Globus pallidus (tissue), 1 donor: ENCODE measurements around the gene KRT4.

Experiments used
- DNase-seq: peaks from one replicate; pipeline ENCODE4 v3.0.0-alpha.2; 2015; ENCODE audit warnings: low spot score

KRT4 gene

DNA sequence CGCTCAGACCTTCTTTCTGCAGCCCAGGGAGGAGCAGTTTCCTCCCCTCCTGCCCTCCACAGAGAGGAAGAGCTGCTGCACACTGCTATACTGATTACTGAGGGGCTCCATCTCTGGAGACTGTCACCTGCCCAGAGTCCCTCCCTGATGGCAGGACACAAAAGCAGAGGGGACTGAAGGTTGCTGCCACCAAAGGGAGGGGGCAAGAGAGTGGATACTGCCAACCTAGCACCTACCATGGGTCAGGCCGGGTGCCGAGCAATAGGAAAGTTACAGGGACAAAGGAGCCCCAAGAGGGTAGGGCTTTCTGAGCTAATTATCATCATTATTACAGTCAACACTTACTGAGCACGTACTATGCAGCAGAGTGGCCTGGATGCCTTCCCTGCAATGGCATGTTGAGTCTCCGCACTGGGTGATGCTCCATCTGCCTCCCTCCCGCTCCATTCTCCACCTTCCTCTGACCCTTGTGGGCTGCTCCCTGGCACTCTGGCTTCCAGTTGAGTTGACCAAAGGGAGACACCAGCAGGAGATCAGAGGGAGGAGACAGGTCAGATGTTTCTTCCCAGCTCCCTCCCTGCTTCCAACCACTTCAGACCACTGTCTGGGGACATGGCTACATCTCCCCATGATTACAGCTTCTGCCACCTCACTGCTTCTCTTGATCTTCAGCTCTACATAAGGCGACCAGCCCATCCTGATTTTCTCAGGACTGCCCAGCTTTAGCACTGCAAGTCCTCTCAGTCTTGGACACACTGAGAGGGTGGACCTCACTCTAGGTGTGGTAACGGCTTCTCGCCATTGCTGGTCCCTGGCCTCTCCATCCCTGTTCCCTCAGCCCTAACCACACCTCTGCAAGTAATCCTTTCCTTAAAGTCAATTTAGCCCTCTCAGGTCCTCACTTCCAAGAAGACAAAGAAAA lies 22.8 kb upstream of the KRT4 start:
- DNase-seq, result no peak

DNA sequence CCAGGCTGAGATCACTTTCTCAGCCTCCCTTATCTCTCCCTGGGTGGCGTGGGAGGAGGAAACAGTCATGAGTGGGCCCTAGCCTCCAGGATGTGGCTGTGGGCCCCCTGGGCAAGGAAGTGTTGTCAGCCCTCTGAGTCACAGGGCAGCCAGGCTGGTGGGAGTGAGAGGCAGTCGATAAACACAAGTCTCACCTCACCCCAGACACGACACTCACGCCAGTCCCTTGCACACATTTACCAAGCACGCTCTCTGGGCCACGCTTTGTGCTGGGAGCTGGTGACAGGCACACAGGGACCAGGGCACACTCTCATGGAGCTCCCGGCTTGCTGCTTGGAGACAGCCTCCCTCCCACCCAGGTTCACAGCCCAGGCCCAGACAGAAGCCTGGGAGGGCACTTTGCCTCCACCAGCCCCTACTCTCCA lies 22.1 kb upstream of the KRT4 start:
- no peak for DNase-seq

DNA sequence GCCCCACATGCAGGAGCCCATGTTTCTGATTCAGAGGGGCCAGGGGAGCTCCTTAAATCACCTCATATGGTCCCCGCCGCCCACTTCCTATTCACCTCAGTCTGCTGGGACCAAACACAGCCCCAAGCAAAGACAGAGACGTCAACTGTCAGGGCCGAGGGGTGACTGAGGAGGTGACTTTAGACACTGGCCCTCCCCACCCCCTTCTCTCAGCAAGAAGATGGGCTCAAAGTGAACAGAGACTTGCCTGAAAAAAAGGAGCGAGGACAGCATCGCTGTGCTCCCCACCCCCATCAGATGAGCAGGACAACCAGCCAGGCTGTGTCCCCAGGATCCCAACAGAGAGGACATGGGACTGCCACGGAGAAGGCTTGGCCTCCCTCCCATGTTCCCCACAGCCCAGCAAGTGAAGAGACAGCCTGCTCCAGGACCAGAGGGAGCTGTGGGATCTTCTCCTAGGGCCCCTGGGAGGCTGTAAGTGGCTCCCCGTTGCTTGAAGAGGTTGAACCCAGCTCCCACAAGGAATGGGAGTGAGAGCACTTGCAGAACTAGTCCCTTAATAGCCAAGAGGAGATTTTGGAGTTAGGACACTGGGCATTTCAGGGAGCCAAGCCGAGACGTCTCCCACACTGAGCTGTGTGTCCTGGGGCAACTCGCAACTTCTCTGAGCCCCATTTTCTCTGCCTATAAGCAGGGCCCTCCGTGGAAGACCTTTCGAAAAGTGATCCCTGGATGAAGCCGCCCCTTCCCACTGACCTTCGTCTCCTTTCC lies 21.5 kb upstream of the KRT4 start:
- no peak for DNase-seq

DNA sequence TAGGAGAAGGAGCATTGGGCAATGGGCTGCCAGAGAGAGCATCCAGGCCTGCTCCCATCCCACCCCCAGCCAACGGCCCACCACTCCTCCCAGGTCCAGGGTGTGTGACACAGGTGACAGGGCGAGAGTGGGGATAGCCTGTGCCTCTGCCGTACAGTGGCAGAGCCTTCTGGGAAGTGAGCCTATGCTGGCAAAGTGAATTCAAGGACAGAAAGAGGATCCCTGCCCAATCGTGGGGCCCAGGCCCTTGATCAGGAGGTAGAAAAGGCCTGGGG lies 20.7 kb upstream of the KRT4 start:
- no peak for DNase-seq

DNA sequence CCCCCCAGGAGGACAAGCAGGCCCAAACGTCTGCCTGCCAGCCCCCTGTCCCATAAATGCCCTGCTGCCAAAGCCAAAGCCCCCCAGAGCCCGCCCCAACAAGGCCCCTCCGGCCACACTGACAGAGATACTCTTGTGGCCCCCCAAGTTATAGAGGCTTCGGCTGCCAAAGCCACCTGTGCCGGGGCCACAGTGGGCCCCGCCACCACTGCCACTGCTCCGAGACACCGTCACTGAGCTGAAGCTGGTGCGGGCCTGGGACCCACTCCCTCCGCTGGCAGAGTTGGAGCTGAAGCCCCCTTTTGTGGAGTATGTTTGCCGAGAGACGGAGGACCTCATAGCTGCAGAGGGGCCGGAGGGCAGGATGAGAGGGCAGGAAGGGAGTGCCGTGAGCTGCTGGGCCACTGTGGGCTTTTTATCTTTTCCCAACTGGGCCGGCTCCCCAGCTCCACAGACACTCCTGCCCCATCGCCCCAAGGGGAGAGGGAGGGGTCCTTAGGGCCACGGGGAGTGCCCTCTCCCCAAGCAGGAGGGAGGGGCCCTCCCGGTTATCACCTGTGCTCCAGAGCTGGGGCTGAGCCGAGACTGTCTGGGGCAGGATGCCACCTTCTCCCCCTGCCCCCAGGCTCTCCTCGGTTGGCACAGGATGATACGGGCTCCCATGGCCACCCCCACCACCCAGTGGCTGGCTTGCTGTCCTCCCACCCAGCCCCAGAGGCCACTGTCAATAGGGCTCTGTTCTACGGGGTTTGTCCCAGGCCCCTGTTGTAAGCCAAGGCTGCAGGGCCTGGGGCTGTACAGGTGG lies 20.2 kb upstream of the KRT4 start, which contains the start of gene KRT79:
Gene KRT79 (minus strand): TSS at position 390 of the 805 bp plus-strand sequence. CDS start 51 bp downstream, at position 339.
- DNase-seq, result no peak

DNA sequence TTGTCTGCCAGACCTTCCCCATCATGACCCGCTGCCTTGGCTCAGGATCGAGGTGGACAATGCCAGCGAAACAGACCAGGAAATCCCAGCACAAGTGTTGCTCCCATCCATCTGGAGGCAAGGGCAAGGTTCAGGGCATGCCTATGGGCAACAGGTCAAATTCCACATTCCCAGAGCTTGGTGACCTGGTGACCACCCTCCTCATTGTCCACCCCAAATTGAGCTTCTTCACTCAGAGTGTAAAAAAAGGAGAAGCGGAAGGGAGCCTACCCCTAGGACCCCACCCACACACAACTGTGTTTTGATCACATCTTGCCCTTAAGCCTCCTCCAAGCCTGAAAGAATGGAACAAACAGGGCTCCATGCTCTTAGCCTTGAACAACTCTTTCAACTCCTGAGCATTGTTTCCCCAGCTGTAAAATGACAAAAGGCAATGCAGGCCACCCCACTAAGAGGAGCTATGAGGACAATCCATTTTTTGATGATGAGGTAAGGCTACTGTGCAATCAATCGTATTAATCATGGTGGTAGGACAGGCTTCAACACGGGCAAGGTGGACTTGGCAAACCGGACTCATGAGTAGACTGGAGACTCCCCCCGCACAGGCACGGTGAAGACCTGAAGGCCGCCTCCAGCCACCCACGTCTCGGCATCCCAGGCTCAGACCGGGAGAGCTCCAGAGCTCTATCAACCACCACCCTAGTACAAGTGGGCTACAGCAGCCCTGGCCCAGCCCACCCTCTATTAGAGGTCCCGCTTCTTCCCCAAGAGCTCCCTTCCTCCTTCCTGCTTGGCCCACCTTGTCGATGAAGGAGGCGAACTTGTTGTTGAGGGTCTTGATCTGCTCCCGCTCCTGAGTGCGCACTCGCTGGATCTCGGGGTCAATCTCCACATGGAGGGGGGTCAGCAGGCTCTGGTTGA lies 19.3 kb upstream of the KRT4 start:
- DNase-seq, result no peak

DNA sequence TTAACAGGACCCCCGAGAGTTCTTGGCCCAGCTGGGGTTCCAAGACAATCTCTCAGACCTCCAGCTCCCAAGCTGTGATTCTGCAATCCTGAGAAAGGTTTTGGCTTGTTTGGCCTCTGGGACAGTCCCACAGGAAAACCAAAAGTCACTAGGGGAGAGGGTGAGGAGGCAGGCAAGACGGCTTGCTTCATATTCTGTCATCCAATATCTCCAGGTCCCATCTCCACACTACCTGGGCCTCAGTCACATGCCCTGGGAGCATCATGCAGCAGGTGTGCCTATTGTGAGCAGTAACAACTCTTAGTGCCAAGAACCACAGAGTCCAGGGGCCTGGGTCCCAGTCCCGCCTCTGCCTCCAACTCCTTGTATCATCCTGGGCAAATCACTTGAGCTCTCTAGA lies 18.5 kb upstream of the KRT4 start:
- no peak for DNase-seq

DNA sequence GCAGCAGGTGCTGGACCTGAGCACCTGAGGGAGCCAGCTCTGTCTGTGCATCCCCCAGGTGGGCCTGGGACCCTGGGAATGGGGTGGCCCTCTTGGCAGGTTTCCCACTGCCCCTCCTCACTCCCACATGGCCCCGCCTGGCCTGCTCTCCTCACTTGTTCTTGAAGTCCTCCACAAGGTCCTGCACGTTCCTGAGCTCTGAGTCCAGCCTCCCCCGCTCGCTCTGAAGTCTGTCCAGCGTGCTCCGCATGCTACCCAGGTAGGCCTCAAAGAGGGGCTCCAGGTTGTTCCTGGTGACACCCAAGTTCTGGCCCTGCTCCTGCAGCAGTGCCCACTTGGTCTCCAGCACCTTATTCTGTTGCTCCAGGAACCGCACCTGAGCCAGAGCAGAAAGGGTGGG lies 17.3 kb upstream of the KRT4 start:
- no peak for DNase-seq

DNA sequence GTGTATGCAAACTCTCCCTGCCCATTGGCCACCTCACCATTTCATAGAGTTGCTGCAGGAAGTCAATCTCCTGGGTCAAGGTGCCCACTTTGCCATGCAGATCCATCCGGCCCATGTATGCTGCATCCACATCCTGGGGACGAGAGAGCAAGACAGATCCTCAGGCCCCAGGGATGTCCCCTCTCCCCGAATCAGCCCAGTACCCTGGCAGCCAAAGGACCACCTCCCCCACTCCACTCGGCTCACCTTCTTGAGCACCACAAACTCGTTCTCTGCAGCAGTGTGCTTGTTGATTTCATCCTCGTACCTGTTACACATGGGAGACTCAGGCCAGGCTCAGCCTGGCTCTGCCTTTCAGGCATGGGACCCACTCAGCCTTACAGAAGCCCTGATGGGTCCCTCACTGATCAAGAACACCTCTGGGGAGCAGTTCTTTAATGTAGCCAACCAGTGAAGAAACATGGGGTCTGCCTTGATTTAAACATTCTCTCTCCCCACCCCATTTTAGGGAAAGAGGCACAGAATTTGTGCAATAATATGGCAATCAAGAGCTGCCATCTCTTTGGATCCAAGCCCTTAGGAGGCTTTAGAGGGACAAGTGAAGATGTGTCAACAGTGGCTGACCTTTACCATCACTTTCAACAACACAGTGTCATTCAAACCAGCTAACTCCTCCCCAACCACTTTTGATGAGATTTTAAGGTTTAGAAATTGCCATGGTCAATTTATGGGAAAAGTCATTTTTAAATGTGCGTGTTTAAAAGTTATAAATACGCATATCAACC lies 16.3 kb upstream of the KRT4 start:
- DNase-seq, result no peak

DNA sequence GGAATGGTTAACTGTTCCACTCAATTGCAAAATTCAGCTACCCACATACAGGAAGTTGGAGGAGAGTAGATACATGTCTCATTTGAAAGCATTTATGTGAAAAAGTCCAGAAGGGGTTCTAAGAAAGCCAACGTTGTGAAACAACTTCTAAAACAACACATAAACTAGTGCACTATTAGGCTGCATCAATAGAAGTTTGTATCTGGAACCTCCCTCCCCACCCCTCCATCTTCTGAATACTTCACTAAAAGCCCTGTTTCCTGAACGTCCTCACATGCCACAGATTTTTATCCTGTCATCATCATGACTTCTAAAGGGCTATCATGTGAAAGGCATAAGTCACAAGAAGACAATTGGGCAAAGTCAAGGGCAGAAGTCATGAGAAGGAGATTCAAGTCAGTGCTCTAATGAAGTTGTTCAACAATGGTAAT lies 14.7 kb upstream of the KRT4 start:
- no peak for DNase-seq

DNA sequence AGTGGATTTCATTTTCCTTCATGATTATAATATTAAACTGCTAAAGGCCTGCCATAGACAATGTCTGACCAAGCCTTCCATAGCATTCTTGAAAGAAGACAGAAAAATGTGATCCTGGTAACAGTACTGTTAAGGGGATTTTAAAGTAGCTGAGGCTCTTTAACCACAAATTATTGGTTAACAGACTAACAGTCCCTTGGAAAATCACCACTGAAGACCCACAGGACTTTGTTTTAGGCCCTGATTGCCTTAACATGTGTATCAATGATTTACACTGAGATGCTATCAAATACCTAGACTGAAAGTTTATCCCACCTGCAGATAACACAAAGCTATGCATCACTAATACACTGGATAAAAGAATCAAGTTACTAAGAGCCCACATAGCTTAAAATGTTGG lies 14.2 kb upstream of the KRT4 start:
- no peak for DNase-seq

DNA sequence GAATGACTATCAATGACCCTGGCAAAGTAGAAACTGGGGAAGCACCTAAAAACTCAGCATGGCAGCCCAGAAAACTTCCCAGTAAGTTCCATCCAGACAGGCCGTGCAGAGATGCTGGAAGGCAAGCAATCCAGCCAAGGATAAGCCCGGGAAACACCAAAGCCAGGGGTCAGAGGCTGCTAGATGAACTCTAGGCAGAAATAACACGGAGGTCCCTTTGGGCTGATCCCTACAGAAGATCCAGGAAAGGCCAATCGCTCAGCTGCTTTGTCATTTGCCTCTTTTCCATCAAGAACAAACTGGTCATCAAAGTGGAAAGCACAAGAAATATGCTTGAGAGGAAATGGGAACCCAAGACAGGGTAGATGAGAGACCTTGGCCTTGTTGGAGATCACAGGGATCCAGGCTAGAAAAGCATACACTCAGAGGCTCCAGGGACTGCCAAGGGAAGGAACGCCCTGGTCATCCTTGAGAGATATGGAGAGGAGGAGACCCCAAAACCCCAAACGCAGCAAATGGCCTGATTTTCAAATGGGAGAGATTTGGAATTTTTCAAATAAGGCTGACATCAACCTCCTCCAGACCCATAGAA lies 13.7 kb upstream of the KRT4 start:
- no peak for DNase-seq

DNA sequence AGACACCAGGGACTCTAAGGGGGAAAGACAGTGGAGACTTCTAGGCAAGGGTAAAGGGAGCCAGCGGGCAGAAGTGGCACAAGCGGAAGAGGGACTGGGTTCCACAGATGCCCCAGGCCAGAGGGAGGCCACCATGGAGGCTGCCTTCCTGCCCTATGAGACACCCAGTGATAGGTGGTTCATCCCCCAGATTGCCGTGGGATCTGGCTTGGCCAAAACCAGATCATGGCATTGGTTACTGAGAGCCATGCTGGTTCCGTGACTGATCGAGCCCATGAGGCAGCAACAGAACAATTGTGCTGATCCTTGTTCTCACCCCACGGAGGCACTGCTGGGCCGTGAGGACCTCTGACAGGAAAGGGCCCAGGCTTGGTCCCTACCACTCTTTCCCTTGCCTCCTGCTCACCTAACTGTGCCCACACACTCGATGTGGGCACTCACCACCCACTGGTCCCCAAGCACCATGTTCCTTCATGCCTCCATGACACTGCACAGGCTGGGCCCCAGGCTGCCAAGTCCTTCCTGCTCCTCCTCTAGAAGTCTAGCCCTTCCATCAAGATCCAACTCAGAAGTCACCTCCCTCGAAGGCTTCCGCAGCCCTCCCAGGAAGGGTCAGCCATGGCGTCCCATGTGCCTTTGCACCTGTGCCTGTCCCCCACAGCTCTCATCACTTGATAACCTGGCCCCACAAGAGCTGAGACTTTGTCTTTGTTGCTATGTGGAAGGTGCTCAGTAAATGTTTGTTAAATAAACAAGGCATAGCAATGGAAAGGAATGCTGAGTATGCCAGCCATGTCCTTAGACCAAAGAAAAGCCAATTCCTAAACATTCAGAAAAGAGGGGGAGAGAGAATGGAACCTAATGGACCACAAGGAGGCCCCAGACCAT lies 12.9 kb upstream of the KRT4 start:
- DNase-seq, result no peak

DNA sequence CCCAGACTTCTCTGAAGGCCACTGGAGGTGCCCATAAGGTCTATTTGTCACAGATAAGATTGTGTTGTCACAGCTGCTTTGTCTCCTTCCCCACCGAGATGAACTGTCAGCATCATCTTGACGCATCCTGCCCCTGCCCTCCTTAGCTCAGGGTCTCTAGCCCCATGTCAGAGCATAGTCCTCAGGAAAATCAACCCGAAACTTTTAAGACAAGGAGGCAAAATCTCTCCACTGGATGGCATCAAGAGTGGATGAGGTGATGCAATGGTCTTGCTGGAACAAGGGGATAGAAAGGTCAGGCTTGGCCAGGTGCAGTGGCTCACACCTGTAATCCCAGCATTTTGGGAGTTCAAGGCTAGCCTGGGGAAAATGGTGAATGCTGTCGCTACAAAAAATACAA lies 12.0 kb upstream of the KRT4 start:
- DNase-seq, result no peak

DNA sequence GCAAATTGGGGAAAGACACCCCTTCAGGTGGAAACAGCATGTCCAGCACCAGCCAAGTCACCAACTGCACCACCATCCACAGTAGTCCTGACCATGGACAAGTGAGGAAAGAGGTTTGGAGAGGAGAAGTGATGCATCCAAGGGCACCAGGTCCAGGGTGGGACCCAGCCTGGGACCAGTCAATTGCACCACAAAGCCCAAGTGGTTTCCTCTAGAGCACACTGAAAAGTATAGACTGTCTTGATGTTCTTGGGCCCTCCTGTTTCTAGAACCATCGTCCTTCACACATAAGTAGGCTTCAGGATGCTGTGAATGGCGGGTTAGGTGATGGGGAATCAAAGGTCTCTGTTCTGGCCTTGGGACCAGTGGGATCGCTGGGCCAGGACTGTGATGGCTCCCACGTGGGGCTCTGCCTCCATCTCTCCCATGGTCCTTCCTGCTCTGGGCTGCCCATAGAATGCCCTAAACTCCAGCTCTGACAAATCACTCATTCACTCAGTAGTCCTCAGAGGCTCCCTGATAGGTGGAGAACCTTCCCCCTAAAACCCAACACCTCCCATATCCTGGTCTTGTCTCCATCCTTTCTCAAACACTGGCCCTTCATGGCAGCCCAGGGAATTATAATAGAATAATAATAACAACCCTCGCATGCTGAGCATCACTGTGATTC lies 11.0 kb upstream of the KRT4 start:
- DNase-seq, result no peak

DNA sequence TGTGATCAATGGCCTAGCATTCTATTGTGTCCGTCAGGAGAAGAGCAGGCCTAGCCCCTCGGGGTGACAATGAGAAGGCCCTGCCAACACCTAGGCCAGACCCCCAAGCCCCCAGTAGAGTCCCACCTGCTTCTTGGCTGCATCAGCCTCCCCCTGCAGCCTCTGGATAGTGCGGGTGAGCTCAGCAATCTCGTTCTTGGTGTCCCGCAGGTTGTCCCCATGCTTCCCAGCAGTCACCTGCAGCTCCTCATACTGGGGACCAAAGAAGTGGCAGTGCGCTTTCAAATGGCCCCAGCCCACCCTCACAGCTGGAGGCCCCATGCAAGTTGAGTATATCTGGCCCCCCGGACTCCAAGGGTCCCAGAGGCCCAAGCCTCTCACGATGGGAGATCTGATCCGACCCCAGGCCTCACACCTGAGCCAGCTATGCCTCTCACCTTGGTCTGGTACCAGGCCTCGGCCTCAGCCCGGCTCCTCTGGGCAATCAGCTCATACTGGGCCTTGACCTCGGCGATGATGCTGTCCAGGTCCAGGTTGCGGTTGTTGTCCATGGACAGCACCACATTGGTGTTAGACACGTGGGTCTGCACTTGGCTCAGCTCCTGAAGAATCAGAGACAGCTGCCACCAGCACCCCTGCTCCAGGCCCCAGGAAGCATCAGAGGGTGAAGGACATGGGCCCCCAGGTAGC lies 10.0 kb upstream of the KRT4 start:
- DNase-seq, result no peak

DNA sequence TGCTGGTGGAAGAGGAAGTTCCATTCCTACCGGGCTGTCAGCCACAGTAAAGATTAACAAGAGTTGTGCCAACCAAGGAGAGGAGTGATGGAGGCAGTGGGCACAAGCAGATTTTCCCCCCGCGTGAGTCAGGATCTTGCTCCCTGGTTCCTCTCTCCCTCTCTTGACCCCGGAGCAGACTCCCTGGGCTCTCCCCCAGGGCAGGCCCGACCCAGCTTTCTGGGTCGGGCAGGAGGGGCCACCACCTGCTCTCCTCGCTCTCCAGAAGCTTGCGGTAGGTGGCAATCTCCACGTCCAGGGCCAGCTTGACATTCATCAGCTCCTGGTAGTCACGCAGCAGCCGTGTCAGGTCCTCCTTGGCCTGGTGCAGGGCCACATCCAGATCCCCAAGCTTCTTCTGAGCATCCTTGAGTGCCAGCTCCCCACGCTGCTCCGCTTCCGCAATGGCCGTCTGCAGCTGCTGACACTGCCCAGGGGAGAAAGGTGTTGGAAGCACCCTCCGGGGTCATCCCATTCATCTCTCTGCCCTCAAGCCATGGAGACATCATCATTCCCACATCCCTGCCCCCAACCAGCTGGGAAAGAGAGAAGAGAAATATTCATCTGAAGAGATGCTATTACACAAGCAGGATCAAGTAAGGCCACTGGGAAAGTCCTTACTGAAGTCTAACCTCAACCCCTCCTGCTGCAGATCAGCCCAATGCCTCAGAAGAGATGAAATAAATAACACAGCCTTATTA lies 9.0 kb upstream of the KRT4 start:
- DNase-seq, result no peak
